ENCODE data around the gene IL1R1. TPM values are rescaled to one million over a fixed set of nuclear protein-coding genes. Genes with fewer than 3 reads are reported as not detected.
A peak's percentile ranks its signal among the peaks of the same experiment; 100 is the strongest.

Gene IL1R1
- total and polyA plus RNA-seq, 9 donors, result 7.3 to 13.3 (median 9.7) TPM

DNA sequence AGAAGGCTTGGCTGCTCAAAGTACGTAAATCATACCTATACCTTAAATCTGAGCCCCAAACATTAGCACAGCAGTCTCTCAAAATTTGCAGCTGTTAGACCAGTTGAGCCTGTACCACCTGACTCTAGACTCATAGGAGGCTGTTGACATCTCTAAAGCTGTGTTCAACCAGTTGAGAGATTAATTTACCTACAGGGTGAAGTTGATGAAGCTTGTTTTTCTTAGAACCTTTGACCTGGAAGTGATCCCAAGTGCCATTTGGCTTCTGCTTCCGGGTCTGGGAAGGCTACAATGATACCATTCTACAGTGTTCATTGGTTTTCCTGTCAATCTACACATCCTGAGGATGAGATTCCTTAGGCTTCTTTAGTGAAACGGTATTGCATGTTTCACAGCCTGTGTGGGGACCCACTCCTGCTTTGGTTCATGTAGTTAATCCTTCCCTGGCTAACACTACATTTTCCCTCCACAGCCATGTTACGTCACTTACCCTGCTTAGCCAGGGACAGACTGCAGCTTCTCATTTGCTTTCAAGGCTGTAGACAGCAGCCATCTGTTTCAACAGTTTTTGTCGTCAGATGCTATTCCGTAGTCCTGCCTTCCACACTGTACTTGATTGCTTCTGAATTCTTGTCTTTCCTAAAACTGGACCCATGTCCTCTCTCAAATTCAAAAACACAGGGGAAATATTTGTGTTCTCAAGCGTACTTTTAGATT is 39.5 kb downstream of the IL1R1 start:
- Histone ChIP-seq H3K4me1 (ENCODE audit: control insufficient read depth, insufficient read depth, low read length) (peaks cover 6% of the 10 kb centered on the region), H3K36me3 (ENCODE audit: control insufficient read depth, insufficient read depth, low read length) (no peaks in the 10 kb centered on the region), H3K4me3 (ENCODE audit: low read length) (no peak overlapping the region), H3K27ac (ENCODE audit: low read length) (no peak overlapping the region), H3K9me3 (replicated peaks; ENCODE audit: control insufficient read depth, low read depth, low read length) (no peaks in the 10 kb centered on the region), H3K27me3 (ENCODE audit: control insufficient read depth, insufficient read depth, low read length) (peaks cover 8% of the 10 kb centered on the region)
- 33% methylated on average over 4 of the region's 7 CpGs for WGBS (ENCODE audit: insufficient coverage)
- peak; percentile 51 for DNase-seq

GRCh38 chr2:102184018-102184417 is 41.5 kb downstream of the IL1R1 start:
- no CpG with 5 or more reads among the region's 2 CpGs for WGBS (ENCODE audit: insufficient coverage)
- DNase-seq, result no peak
- no peaks in the 10 kb centered on the region for H3K36me3 ChIP-seq (ENCODE audit: control insufficient read depth, insufficient read depth, low read length)
- no peak overlapping the region for H3K27ac ChIP-seq (ENCODE audit: low read length)
- peaks cover 20% of the 10 kb centered on the region for H3K27me3 ChIP-seq (ENCODE audit: control insufficient read depth, insufficient read depth, low read length)
- H3K4me3 ChIP-seq (ENCODE audit: low read length), result no peak overlapping the region
- H3K9me3 ChIP-seq (replicated peaks; ENCODE audit: control insufficient read depth, low read depth, low read length), result no peaks in the 10 kb centered on the region
- peaks cover 13% of the 10 kb centered on the region for H3K4me1 ChIP-seq (ENCODE audit: control insufficient read depth, insufficient read depth, low read length)

DNA sequence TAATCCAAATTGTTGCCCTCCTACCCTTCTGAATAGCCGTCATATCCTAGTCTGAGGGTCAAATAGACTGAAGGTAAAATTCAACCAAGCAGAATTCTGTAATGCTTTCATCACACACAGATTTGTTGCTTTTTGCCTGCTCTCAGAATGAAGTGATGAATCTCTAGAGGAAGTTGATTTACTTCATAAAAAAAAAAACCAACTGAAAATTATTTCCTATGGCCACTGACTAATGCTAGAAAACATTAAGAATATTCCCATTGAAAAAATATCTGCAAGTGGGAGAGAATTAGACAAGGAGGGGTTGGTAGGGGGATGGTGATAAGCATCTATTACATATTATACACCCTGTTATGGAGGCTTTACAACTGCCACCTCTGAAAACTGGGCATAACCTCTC is 42.0 kb downstream of the IL1R1 start:
- no peak overlapping the region for H3K27ac ChIP-seq (ENCODE audit: low read length)
- WGBS (ENCODE audit: insufficient coverage), result no CpG with 5 or more reads among the region's 1 CpG
- H3K9me3 ChIP-seq (replicated peaks; ENCODE audit: control insufficient read depth, low read depth, low read length), result no peaks in the 10 kb centered on the region

DNA sequence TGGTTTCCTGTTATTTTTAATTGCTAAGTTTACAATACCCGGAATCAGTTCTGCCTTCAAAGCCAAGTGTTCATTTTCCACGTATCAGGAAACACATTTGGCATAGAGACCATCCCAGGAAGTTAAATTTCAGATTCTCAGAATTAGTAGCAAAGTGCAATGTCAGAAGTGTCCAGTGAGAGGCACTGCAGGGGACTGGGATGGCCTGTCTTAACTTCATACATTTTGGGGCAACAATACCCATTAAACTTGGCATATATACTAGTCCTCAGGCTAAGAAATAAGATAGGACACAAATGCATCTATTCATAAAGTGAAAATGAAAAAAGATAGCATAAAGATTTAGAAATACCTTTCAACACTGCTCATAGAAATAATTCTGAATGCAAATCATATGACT is 42.8 kb downstream of the IL1R1 start:
- Histone ChIP-seq H3K27ac (ENCODE audit: low read length) (no peak overlapping the region), H3K9me3 (replicated peaks; ENCODE audit: control insufficient read depth, low read depth, low read length) (no peaks in the 10 kb centered on the region), H3K4me1 (ENCODE audit: control insufficient read depth, insufficient read depth, low read length) (peaks cover 13% of the 10 kb centered on the region), H3K36me3 (ENCODE audit: control insufficient read depth, insufficient read depth, low read length) (no peaks in the 10 kb centered on the region), H3K4me3 (ENCODE audit: low read length) (no peak overlapping the region), H3K27me3 (ENCODE audit: control insufficient read depth, insufficient read depth, low read length) (peaks cover 26% of the 10 kb centered on the region)
- peak; percentile 33 for DNase-seq
- WGBS (ENCODE audit: insufficient coverage), result 0% methylated on average over 1 of the region's 2 CpGs

More for the DNA sequence above, 42.0 kb downstream of the IL1R1 start:
- Histone ChIP-seq H3K27me3 (ENCODE audit: control insufficient read depth, insufficient read depth, low read length) (peaks cover 20% of the 10 kb centered on the region), H3K36me3 (ENCODE audit: control insufficient read depth, insufficient read depth, low read length) (no peaks in the 10 kb centered on the region), H3K4me1 (ENCODE audit: control insufficient read depth, insufficient read depth, low read length) (peaks cover 13% of the 10 kb centered on the region), H3K4me3 (ENCODE audit: low read length) (no peak overlapping the region)
- DNase-seq, result no peak

DNA sequence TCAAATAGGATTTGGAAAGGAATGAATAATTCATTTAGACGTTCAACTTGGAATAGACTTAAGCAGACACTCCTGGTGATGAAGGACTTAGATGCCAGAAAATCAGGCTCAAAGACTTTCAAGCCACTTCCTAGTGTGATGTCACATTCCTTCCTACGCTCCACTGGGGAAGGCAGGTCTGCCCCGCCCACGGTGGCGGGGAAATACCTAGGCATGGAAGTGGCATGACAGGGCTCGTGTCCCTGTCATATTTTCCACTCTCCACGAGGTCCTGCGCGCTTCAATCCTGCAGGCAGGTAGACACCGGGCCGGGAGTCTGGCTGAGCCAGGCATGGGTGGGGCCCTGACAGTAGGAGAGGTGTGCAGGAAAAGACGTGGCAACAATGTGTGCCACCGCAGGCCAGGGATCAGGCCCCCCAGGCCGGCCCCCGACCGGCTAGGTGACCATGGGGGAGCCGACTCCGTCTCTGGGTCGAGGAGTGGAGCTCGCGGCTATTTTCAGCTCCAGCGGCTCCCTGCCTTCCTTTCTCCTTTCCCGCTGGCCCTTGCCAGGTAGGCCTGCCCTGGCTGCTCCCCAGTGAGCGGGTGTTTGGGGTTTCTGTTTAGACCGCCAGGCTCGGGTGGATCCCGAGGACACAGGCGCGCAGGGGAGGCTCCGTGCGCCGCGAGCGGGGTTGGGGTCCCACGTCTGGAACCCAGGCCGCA is 44.4 kb downstream of the IL1R1 start, which contains the start of gene IL1RL2:
TSS of gene IL1RL2 (plus strand) at position 233 of the 705 bp plus-strand sequence. CDS start 845 bp downstream, outside the sequence.
- Histone ChIP-seq H3K27ac (ENCODE audit: low read length) (no peak within 1 kb of the TSS), H3K4me1 (ENCODE audit: control insufficient read depth, insufficient read depth, low read length) (peaks cover 12% of the 10 kb centered on the region), H3K27me3 (ENCODE audit: control insufficient read depth, insufficient read depth, low read length) (peaks cover 27% of the 10 kb centered on the region), H3K36me3 (ENCODE audit: control insufficient read depth, insufficient read depth, low read length) (no peaks in the 10 kb centered on the region), H3K9me3 (replicated peaks; ENCODE audit: control insufficient read depth, low read depth, low read length) (no peaks in the 10 kb centered on the region), H3K4me3 (ENCODE audit: low read length) (peak within 1 kb of the TSS; percentile 48)
- DNase-seq, result peak; percentile 25
- 21% methylated on average over 35 of the region's 36 CpGs for WGBS (ENCODE audit: insufficient coverage)

- 2% methylated on average over 23 of the region's 50 CpGs for WGBS (ENCODE audit: insufficient coverage)
- Histone ChIP-seq H3K27me3 (ENCODE audit: control insufficient read depth, insufficient read depth, low read length) (peaks cover 27% of the 10 kb centered on the region), H3K27ac (ENCODE audit: low read length) (no peak overlapping the region), H3K4me3 (ENCODE audit: low read length) (peak overlapping the region; percentile 48), H3K9me3 (replicated peaks; ENCODE audit: control insufficient read depth, low read depth, low read length) (no peaks in the 10 kb centered on the region), H3K36me3 (ENCODE audit: control insufficient read depth, insufficient read depth, low read length) (no peaks in the 10 kb centered on the region), H3K4me1 (ENCODE audit: control insufficient read depth, insufficient read depth, low read length) (peaks cover 11% of the 10 kb centered on the region)
- DNase-seq, result peak; percentile 54
Observed at GRCh38 chr2:102187496-102188150, 45.1 kb downstream of the IL1R1 start.

DNA sequence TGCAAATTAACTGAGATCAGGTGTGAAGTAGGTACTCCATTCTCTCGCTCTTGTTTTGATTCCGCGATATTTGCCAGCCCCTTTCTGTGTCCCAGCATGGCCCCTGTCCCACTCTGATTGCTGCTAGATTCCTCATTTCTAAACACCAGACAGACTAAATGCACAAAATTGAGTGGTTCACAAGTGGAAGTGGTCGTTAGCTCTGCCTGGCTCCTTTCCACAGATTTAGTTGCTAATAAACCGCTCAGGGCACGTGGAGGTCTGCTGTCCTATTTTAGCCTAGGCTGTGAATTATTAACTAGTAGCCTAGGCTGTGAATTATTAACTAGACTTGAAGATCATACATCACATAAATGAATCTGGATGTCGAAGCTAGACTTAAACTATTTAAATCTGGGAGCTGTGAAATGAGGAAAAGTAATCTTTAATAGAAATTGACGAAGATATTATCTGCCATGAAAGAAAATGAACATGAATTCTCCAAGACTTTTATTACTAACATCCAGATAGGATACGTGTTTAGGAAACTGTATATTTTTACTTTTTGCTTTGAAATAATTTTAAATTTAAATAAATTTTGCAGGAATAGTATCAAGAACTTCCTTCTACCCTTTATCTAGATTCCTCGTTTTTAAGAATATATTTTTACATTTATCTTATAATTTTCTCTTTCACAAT is 48.0 kb downstream of the IL1R1 start:
- no peak for DNase-seq
- peaks cover 27% of the 10 kb centered on the region for H3K27me3 ChIP-seq (ENCODE audit: control insufficient read depth, insufficient read depth, low read length)
- peaks cover 11% of the 10 kb centered on the region for H3K4me1 ChIP-seq (ENCODE audit: control insufficient read depth, insufficient read depth, low read length)
- 86% methylated on average over 3 of the region's 10 CpGs for WGBS (ENCODE audit: insufficient coverage)
- no peaks in the 10 kb centered on the region for H3K9me3 ChIP-seq (replicated peaks; ENCODE audit: control insufficient read depth, low read depth, low read length)
- H3K27ac ChIP-seq (ENCODE audit: low read length), result no peak overlapping the region
- H3K4me3 ChIP-seq (ENCODE audit: low read length), result no peak overlapping the region
- no peaks in the 10 kb centered on the region for H3K36me3 ChIP-seq (ENCODE audit: control insufficient read depth, insufficient read depth, low read length)

GRCh38 chr2:102191501-102191900 is 49.0 kb downstream of the IL1R1 start:
- no peaks in the 10 kb centered on the region for H3K36me3 ChIP-seq (ENCODE audit: control insufficient read depth, insufficient read depth, low read length)
- peaks cover 11% of the 10 kb centered on the region for H3K4me1 ChIP-seq (ENCODE audit: control insufficient read depth, insufficient read depth, low read length)
- H3K4me3 ChIP-seq (ENCODE audit: low read length), result no peak overlapping the region
- H3K27me3 ChIP-seq (ENCODE audit: control insufficient read depth, insufficient read depth, low read length), result peaks cover 25% of the 10 kb centered on the region
- no peaks in the 10 kb centered on the region for H3K9me3 ChIP-seq (replicated peaks; ENCODE audit: control insufficient read depth, low read depth, low read length)
- WGBS (ENCODE audit: insufficient coverage), result no CpG with 5 or more reads among the region's 1 CpG
- no peak for DNase-seq
- H3K27ac ChIP-seq (ENCODE audit: low read length), result no peak overlapping the region

GRCh38 chr2:102193074-102193473 is 50.5 kb downstream of the IL1R1 start:
- DNase-seq, result no peak
- WGBS (ENCODE audit: insufficient coverage), result no CpG with 5 or more reads among the region's 1 CpG

More at GRCh38 chr2:102193074-102193473, 50.5 kb downstream of the IL1R1 start:
- Histone ChIP-seq H3K27me3 (ENCODE audit: control insufficient read depth, insufficient read depth, low read length) (peaks cover 9% of the 10 kb centered on the region), H3K9me3 (replicated peaks; ENCODE audit: control insufficient read depth, low read depth, low read length) (no peaks in the 10 kb centered on the region), H3K4me3 (ENCODE audit: low read length) (no peak overlapping the region), H3K4me1 (ENCODE audit: control insufficient read depth, insufficient read depth, low read length) (no peaks in the 10 kb centered on the region), H3K27ac (ENCODE audit: low read length) (no peak overlapping the region), H3K36me3 (ENCODE audit: control insufficient read depth, insufficient read depth, low read length) (no peaks in the 10 kb centered on the region)

Data from muscle of leg (tissue), 11 donors.